Hair follicle dermal papilla cell (primary cell): Measurements from ENCODE around the gene ABCB6. TPM values are rescaled to one million over a fixed set of nuclear protein-coding genes. Genes with fewer than 3 reads are reported as not detected.

Source experiments
- total RNA-seq: library from RNA; depleted of rRNA; stranded (reverse); fragments of >200 nt; gene quantifications from 2 replicates; pipeline ENCODE4 v1.2.3, GENCODE V29; 2012

Gene ABCB6
- total RNA-seq, 1 donor: 27.7 TPM

Other genes with a start within 250 kb of the ABCB6 start
- gene FEV, start 233.8 kb downstream of the ABCB6 start, total RNA-seq: not detected in 2 replicates
- gene CRYBA2, start 225.5 kb downstream of the ABCB6 start, total RNA-seq: not detected in 2 replicates
- gene CFAP65, start 177.4 kb downstream of the ABCB6 start, total RNA-seq: not detected in 2 replicates
- 0.12 TPM in 1 of 2 replicates, not detected in the other for gene IHH, start 158.0 kb downstream of the ABCB6 start, total RNA-seq
- 21.1 and 22.2 TPM in 2 replicates for gene NHEJ1, start 58.1 kb downstream of the ABCB6 start, total RNA-seq
- 0.85 and 1.5 TPM in 2 replicates for gene SLC23A3, start 48.9 kb downstream of the ABCB6 start, total RNA-seq
- 35.7 and 42.0 TPM in 2 replicates for gene CNPPD1, start 42.0 kb downstream of the ABCB6 start, total RNA-seq
- gene RETREG2, start 40.7 kb downstream of the ABCB6 start, total RNA-seq: 94.1 and 100 TPM in 2 replicates
- 22.9 and 31.2 TPM in 2 replicates for gene ZFAND2B, start 12.2 kb downstream of the ABCB6 start, total RNA-seq
- 63.0 and 63.8 TPM in 2 replicates for gene ATG9A, start 10.7 kb upstream of the ABCB6 start, total RNA-seq
- gene ANKZF1, start 10.8 kb upstream of the ABCB6 start, total RNA-seq: 22.2 and 24.8 TPM in 2 replicates
- 11.9 and 18.8 TPM in 2 replicates for gene GLB1L, start 26.5 kb upstream of the ABCB6 start, total RNA-seq
- 45.3 and 69.3 TPM in 2 replicates for gene STK16, start 26.5 kb upstream of the ABCB6 start, total RNA-seq
- gene TUBA4B, start 34.3 kb upstream of the ABCB6 start, total RNA-seq: not detected in 2 replicates
- gene TUBA4A, start 35.0 kb upstream of the ABCB6 start, total RNA-seq: 42.0 and 68.4 TPM in 2 replicates
- gene DNAJB2, start 60.4 kb upstream of the ABCB6 start, total RNA-seq: 41.4 and 48.5 TPM in 2 replicates
- 0.36 and 0.49 TPM in 2 replicates for gene PTPRN, start 90.4 kb upstream of the ABCB6 start, total RNA-seq
- not detected in 2 replicates for gene RESP18, start 113.8 kb upstream of the ABCB6 start, total RNA-seq
- 82.3 and 95.2 TPM in 2 replicates for gene DNPEP, start 169.0 kb upstream of the ABCB6 start, total RNA-seq
- 1.9 and 2.6 TPM in 2 replicates for gene DES, start 199.4 kb upstream of the ABCB6 start, total RNA-seq
- 52.9 and 55.8 TPM in 2 replicates for gene SPEG, start 215.9 kb upstream of the ABCB6 start, total RNA-seq